Brain microvascular endothelial cell (primary cell): Measurements from ENCODE around the gene LMTK2.

Experiments used
- DNase-seq: peaks from one replicate; pipeline ENCODE4 v3.0.0-alpha.2; 2020
- H3K27ac ChIP-seq: fragments of 250-450 bp; sonication (Bioruptor Pico); 2 replicates; pipeline ENCODE4 v1.5.1; 2020; ENCODE audit warnings: mild to moderate bottlenecking, moderate library complexity
- H3K27me3 ChIP-seq: fragments of 250-450 bp; sonication (Bioruptor Pico); replicated peaks from 2 replicates; pipeline ENCODE4 v1.5.1; 2020; ENCODE audit warnings: mild to moderate bottlenecking
- H3K36me3 ChIP-seq: fragments of 250-450 bp; sonication (Bioruptor Pico); replicated peaks from 2 replicates; pipeline ENCODE4 v1.5.1; 2020; ENCODE audit warnings: mild to moderate bottlenecking
- H3K4me3 ChIP-seq: 2 replicates; pipeline ENCODE4 v1.5.1; 2011; ENCODE audit warnings: low read depth, mild to moderate bottlenecking, control low read depth, low read length, moderate library complexity
- CTCF ChIP-seq: IDR thresholded peaks from 2 replicates; pipeline ENCODE4 v1.5.1; 2011; ENCODE audit warnings: low read depth, mild to moderate bottlenecking, moderate library complexity, low read length, control low read depth, inconsistent platforms; ENCODE audit errors: missing control alignments
- in situ Hi-C: cut with HindIII; loops from 2 replicates; pipeline ENCODE4 v1.10.0; 2017; ENCODE audit warnings: low sequenced_read_pairs, low pct_ligation_motif_present

The LMTK2 gene

GRCh38 chr7:98196706-98197605 lies 90.3 kb downstream of the LMTK2 start:
- no peak for DNase-seq
- no peaks in the 10 kb centered on the region for H3K27me3 ChIP-seq
- TF ChIP-seq CTCF: no peak
- H3K36me3 ChIP-seq: peaks cover 6% of the 10 kb centered on the region
- no peak overlapping the region for H3K27ac ChIP-seq
- in situ Hi-C loops: no loop called here
- no peak overlapping the region for H3K4me3 ChIP-seq

- TF ChIP-seq CTCF: no peak
- DNase-seq: no peak
- in situ Hi-C loops: no loop called here
Observed at GRCh38 chr7:98199131-98199530, 92.5 kb downstream of the LMTK2 start.

GRCh38 chr7:98200364-98200763 lies 93.7 kb downstream of the LMTK2 start:
- no peaks in the 10 kb centered on the region for H3K27me3 ChIP-seq
- H3K27ac ChIP-seq: no peak overlapping the region
- DNase-seq: no peak

More at GRCh38 chr7:98199131-98199530, 92.5 kb downstream of the LMTK2 start:
- peaks cover 2% of the 10 kb centered on the region for H3K36me3 ChIP-seq
- H3K27ac ChIP-seq: no peak overlapping the region
- H3K27me3 ChIP-seq: no peaks in the 10 kb centered on the region
- no peak overlapping the region for H3K4me3 ChIP-seq

GRCh38 chr7:98202367-98203195 lies 95.9 kb downstream of the LMTK2 start:
- H3K27ac ChIP-seq: no peak overlapping the region
- in situ Hi-C loops: no loop called here
- no peaks in the 10 kb centered on the region for H3K27me3 ChIP-seq
- H3K36me3 ChIP-seq: peaks cover 5% of the 10 kb centered on the region
- no peak overlapping the region for H3K4me3 ChIP-seq
- no peak for DNase-seq
- no peak for TF ChIP-seq CTCF

More at GRCh38 chr7:98200364-98200763, 93.7 kb downstream of the LMTK2 start:
- in situ Hi-C loops: no loop called here
- TF ChIP-seq CTCF: no peak
- H3K4me3 ChIP-seq: no peak overlapping the region
- H3K36me3 ChIP-seq: peaks cover 5% of the 10 kb centered on the region

GRCh38 chr7:98203261-98203963 lies 96.8 kb downstream of the LMTK2 start:
- no peak for TF ChIP-seq CTCF
- DNase-seq: no peak
- in situ Hi-C loops: no loop called here
- H3K27ac ChIP-seq: no peak overlapping the region
- H3K36me3 ChIP-seq: peaks cover 5% of the 10 kb centered on the region
- H3K4me3 ChIP-seq: no peak overlapping the region
- H3K27me3 ChIP-seq: no peaks in the 10 kb centered on the region
